ENCODE results near the gene TIMMDC1. TPM values are rescaled to one million over a fixed set of nuclear protein-coding genes. Genes with fewer than 3 reads are reported as not detected.

The TIMMDC1 gene
- total and polyA plus RNA-seq, 9 of the 15 experiments (the other 6 are each of a cell fraction or from before 2014, with no cell fraction given): 62.1 to 226 (median 86.6) TPM

DNA sequence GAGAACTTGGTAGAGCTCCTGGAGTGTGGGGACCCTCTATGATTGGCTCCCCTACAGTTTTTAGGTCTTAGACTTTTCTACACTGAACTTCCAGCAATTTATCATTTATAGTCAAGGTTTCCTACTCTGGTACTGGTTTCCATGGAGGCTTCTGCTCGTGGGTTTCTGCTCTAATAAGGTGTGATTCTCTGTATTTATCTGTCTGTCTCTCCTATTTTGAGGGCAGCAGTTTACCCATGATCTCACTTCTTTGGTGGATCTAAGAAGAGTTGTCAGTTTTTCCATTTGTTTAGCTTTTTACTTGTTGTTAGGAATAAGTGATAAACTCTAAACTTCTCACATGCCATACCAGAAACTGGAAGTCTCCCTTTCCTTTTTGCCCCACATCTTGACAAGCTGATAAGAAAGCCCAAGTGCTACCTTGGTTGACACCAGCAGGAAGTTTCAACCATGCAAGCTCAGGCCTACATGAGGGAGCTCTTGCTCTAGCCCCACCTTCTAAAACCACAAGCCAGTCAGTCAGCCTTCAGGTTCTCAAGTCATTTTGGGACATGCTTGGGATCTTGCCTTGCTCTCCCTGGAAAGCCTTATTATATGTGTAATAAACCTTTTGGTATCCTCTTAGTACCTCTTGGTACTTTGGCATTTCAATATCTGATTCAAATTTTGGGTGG is 10.0 kb downstream of the TIMMDC1 start (continued):
- TF ChIP-seq, protein P1, sequence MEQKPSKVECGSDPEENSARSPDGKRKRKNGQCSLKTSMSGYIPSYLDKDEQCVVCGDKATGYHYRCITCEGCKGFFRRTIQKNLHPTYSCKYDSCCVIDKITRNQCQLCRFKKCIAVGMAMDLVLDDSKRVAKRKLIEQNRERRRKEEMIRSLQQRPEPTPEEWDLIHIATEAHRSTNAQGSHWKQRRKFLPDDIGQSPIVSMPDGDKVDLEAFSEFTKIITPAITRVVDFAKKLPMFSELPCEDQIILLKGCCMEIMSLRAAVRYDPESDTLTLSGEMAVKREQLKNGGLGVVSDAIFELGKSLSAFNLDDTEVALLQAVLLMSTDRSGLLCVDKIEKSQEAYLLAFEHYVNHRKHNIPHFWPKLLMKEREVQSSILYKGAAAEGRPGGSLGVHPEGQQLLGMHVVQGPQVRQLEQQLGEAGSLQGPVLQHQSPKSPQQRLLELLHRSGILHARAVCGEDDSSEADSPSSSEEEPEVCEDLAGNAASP (IDR thresholded peaks at IDR 0.05): 0 out of 2 replicates have a peak, but pooled peaks have one; percentile 15
- TF ChIP-seq GATA2 (CRISPR knock-in tag; IDR thresholded peaks at IDR 0.05): no peak
- TF ChIP-seq, protein P2, sequence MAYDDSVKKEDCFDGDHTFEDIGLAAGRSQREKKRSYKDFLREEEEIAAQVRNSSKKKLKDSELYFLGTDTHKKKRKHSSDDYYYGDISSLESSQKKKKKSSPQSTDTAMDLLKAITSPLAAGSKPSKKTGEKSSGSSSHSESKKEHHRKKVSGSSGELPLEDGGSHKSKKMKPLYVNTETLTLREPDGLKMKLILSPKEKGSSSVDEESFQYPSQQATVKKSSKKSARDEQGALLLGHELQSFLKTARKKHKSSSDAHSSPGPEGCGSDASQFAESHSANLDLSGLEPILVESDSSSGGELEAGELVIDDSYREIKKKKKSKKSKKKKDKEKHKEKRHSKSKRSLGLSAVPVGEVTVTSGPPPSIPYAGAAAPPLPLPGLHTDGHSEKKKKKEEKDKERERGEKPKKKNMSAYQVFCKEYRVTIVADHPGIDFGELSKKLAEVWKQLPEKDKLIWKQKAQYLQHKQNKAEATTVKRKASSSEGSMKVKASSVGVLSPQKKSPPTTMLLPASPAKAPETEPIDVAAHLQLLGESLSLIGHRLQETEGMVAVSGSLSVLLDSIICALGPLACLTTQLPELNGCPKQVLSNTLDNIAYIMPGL (CRISPR knock-in tag; IDR thresholded peaks at IDR 0.05): no peak
- TF ChIP-seq, protein P3, sequence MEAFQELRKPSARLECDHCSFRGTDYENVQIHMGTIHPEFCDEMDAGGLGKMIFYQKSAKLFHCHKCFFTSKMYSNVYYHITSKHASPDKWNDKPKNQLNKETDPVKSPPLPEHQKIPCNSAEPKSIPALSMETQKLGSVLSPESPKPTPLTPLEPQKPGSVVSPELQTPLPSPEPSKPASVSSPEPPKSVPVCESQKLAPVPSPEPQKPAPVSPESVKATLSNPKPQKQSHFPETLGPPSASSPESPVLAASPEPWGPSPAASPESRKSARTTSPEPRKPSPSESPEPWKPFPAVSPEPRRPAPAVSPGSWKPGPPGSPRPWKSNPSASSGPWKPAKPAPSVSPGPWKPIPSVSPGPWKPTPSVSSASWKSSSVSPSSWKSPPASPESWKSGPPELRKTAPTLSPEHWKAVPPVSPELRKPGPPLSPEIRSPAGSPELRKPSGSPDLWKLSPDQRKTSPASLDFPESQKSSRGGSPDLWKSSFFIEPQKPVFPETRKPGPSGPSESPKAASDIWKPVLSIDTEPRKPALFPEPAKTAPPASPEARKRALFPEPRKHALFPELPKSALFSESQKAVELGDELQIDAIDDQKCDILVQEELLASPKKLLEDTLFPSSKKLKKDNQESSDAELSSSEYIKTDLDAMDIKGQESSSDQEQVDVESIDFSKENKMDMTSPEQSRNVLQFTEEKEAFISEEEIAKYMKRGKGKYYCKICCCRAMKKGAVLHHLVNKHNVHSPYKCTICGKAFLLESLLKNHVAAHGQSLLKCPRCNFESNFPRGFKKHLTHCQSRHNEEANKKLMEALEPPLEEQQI (IDR thresholded peaks at IDR 0.05): no peak
- TF ChIP-seq, protein P4, sequence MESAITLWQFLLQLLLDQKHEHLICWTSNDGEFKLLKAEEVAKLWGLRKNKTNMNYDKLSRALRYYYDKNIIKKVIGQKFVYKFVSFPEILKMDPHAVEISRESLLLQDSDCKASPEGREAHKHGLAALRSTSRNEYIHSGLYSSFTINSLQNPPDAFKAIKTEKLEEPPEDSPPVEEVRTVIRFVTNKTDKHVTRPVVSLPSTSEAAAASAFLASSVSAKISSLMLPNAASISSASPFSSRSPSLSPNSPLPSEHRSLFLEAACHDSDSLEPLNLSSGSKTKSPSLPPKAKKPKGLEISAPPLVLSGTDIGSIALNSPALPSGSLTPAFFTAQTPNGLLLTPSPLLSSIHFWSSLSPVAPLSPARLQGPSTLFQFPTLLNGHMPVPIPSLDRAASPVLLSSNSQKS (CRISPR knock-in tag; IDR thresholded peaks at IDR 0.05): no peak
- TF ChIP-seq SAFB (IDR thresholded peaks at IDR 0.05; ENCODE audit: borderline replicate concordance, low read depth, low read length): no peak
- TF ChIP-seq, protein P5, sequence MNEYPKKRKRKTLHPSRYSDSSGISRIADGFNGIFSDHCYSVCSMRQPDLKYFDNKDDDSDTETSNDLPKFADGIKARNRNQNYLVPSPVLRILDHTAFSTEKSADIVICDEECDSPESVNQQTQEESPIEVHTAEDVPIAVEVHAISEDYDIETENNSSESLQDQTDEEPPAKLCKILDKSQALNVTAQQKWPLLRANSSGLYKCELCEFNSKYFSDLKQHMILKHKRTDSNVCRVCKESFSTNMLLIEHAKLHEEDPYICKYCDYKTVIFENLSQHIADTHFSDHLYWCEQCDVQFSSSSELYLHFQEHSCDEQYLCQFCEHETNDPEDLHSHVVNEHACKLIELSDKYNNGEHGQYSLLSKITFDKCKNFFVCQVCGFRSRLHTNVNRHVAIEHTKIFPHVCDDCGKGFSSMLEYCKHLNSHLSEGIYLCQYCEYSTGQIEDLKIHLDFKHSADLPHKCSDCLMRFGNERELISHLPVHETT (CRISPR knock-in tag; conservative IDR thresholded peaks at IDR 0.05 in 1 of 2, IDR thresholded peaks at IDR 0.05 in 1 of 2): no peak
- TF ChIP-seq, protein P6, sequence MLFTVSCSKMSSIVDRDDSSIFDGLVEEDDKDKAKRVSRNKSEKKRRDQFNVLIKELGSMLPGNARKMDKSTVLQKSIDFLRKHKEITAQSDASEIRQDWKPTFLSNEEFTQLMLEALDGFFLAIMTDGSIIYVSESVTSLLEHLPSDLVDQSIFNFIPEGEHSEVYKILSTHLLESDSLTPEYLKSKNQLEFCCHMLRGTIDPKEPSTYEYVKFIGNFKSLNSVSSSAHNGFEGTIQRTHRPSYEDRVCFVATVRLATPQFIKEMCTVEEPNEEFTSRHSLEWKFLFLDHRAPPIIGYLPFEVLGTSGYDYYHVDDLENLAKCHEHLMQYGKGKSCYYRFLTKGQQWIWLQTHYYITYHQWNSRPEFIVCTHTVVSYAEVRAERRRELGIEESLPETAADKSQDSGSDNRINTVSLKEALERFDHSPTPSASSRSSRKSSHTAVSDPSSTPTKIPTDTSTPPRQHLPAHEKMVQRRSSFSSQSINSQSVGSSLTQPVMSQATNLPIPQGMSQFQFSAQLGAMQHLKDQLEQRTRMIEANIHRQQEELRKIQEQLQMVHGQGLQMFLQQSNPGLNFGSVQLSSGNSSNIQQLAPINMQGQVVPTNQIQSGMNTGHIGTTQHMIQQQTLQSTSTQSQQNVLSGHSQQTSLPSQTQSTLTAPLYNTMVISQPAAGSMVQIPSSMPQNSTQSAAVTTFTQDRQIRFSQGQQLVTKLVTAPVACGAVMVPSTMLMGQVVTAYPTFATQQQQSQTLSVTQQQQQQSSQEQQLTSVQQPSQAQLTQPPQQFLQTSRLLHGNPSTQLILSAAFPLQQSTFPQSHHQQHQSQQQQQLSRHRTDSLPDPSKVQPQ (CRISPR knock-in tag; IDR thresholded peaks at IDR 0.05; ENCODE audit: borderline replicate concordance): no peak
- TF ChIP-seq SMAD4 (CRISPR knock-in tag; conservative IDR thresholded peaks at IDR 0.05): 0 out of 2 replicates have a peak, but pooled peaks have one; percentile 27
- TF ChIP-seq ZFP36 (IDR thresholded peaks at IDR 0.05; ENCODE audit: low read depth, low read length, partially characterized antibody): no peak
- TF ChIP-seq, protein P7, sequence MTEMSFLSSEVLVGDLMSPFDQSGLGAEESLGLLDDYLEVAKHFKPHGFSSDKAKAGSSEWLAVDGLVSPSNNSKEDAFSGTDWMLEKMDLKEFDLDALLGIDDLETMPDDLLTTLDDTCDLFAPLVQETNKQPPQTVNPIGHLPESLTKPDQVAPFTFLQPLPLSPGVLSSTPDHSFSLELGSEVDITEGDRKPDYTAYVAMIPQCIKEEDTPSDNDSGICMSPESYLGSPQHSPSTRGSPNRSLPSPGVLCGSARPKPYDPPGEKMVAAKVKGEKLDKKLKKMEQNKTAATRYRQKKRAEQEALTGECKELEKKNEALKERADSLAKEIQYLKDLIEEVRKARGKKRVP (CRISPR knock-in tag; IDR thresholded peaks at IDR 0.05): no peak
- TF ChIP-seq ZFX (CRISPR knock-in tag; IDR thresholded peaks at IDR 0.05): no peak
- TF ChIP-seq ZNF3 (CRISPR knock-in tag; IDR thresholded peaks at IDR 0.05): no peak
